B cell (primary cell): ENCODE results near the gene HSPA1A. TPM values are rescaled to one million over a fixed set of nuclear protein-coding genes. Genes with fewer than 3 reads are reported as not detected.

Experiments
- ATAC-seq: fragments of 200-7000 bp; cut with Tn5 transposase; one replicate; pipeline ENCODE4 v1.10.0; 2021; ENCODE audit warnings: low read depth, mild to moderate bottlenecking, moderate number of reproducible peaks, moderate library complexity
- CTCF ChIA-PET: fragments of 350-600 bp; sonication (Branson Sonifier 250); formaldehyde crosslinking; loops from one replicate; lab custom pipeline; 2021; ENCODE audit warnings: antibody characterized with exemption, inconsistent platforms; lab: Charles Lee
- POLR2A ChIA-PET: fragments of 350-600 bp; sonication (Branson Sonifier 250); formaldehyde crosslinking; loops from one replicate; lab custom pipeline; 2021; ENCODE audit warnings: antibody characterized with exemption; lab: Charles Lee
- DNase-seq: peaks from one replicate; pipeline ENCODE4 v3.0.0; 2013
- H2AFZ ChIP-seq: 2 replicates; pipeline ENCODE4 v1.6.1; 2012; ENCODE audit warnings: mild to moderate bottlenecking, low read depth, low read length; ENCODE audit not compliant: insufficient read depth, poor library complexity, severe bottlenecking
- H3K27ac ChIP-seq, 2 donors: 1 replicate in 1 of 2; 2 replicates in 1 of 2; pipeline ENCODE4 v1.5.1; 2012 to 2013; ENCODE audit warnings: low read length in 2 of 2, mild to moderate bottlenecking in 2 of 2, moderate library complexity in 1 of 2
- H3K27me3 ChIP-seq, 4 experiments: fragments of 200-600 bp in 1 of 4; sonication (generic) in 1 of 4; replicated peaks in 1 of 4; 1 replicate in 2 of 4; 2 replicates in 2 of 4; pipeline versions ENCODE4 v1.6.1 to v1.7.0; 2013 to 2016; ENCODE audit warnings: low read length in 3 of 4, mild to moderate bottlenecking in 2 of 4, mixed read lengths in 1 of 4, moderate library complexity in 1 of 4; ENCODE audit not compliant: insufficient read depth in 4 of 4, control insufficient read depth in 3 of 4; ENCODE audit errors: control extremely low read depth in 1 of 4
- H3K36me3 ChIP-seq, 2 experiments: replicated peaks in 1 of 2; 1 replicate in 1 of 2; 2 replicates in 1 of 2; pipeline versions ENCODE4 v1.6.1 to v1.7.1; 2013; ENCODE audit warnings: low read length in 1 of 2; ENCODE audit not compliant: insufficient read depth in 2 of 2, control insufficient read depth in 1 of 2; ENCODE audit errors: control extremely low read depth in 1 of 2, extremely low read depth in 1 of 2
- H3K4me1 ChIP-seq, 2 donors: fragments of 200-600 bp in 1 of 2; sonication (generic) in 1 of 2; 1 replicate in 1 of 2; 2 replicates in 1 of 2; pipeline versions ENCODE4 v1.5.1 to v1.6.1; 2013 to 2017; ENCODE audit warnings: low read length in 2 of 2; ENCODE audit not compliant: control insufficient read depth in 2 of 2, insufficient read depth in 2 of 2
- H3K4me2 ChIP-seq: replicated peaks from 2 replicates; pipeline ENCODE3; 2012; ENCODE audit warnings: mild to moderate bottlenecking, low read depth, low read length; ENCODE audit not compliant: poor library complexity, severe bottlenecking
- H3K4me3 ChIP-seq, 5 experiments: fragments of 200-600 bp in 1 of 5; sonication (generic) in 1 of 5; 1 replicate in 3 of 5; 2 replicates in 2 of 5; pipeline versions ENCODE4 v1.5.1 to v1.7.0; 2011 to 2016; ENCODE audit warnings: low read length in 4 of 5, mild to moderate bottlenecking in 4 of 5, low read depth in 2 of 5, control low read depth in 1 of 5, moderate library complexity in 1 of 5; ENCODE audit not compliant: insufficient read depth in 1 of 5; ENCODE audit errors: control extremely low read depth in 1 of 5, extremely low read depth in 1 of 5
- H3K79me2 ChIP-seq: fragments of 200-600 bp; sonication (generic); one replicate; pipeline ENCODE4 v1.6.0; 2016; ENCODE audit warnings: low read length; ENCODE audit not compliant: control insufficient read depth, insufficient read depth
- H3K9ac ChIP-seq: fragments of 200-600 bp; sonication (generic); 2 replicates; pipeline ENCODE4 v1.6.1; 2017; ENCODE audit warnings: mild to moderate bottlenecking, low read length, moderate library complexity
- H3K9me3 ChIP-seq, 3 donors: one replicate each; pipeline versions ENCODE4 v1.6.1 to v1.7.1; 2013; ENCODE audit warnings: low read length in 2 of 3; ENCODE audit not compliant: control insufficient read depth in 2 of 3, insufficient read depth in 1 of 3; ENCODE audit errors: control extremely low read depth in 1 of 3
- H4K20me1 ChIP-seq: 2 replicates; pipeline ENCODE4 v1.6.0; 2012; ENCODE audit warnings: mild to moderate bottlenecking, low read length; ENCODE audit not compliant: insufficient read depth, control insufficient read depth, poor library complexity, severe bottlenecking
- H3K27ac Mint-ChIP-seq: one replicate; pipeline ENCODE4 v1.8.0; 2021; ENCODE audit warnings: mixed read lengths
- H3K27me3 Mint-ChIP-seq: one replicate; pipeline ENCODE4 v1.8.0; 2021; ENCODE audit warnings: mixed read lengths
- H3K4me1 Mint-ChIP-seq: one replicate; pipeline ENCODE4 v1.8.0; 2021; ENCODE audit warnings: mixed read lengths
- H3K4me3 Mint-ChIP-seq: one replicate; pipeline ENCODE4 v1.8.0; 2021; ENCODE audit warnings: mixed read lengths
- H3K9me3 Mint-ChIP-seq: one replicate; pipeline ENCODE4 v1.8.0; 2022; ENCODE audit warnings: mixed read lengths; ENCODE audit not compliant: insufficient read depth
- CTCF ChIP-seq: fragments of 200-600 bp; IDR thresholded peaks from one replicate; pipeline ENCODE4 v1.8.0; 2022; ENCODE audit warnings: antibody characterized with exemption, mild to moderate bottlenecking
- EZH2 ChIP-seq: IDR thresholded peaks from 2 replicates; pipeline ENCODE4 v1.6.1; 2012; ENCODE audit warnings: borderline replicate concordance, low read depth, mild to moderate bottlenecking, moderate library complexity, low read length; ENCODE audit not compliant: insufficient read depth, poor library complexity, severe bottlenecking
- WGBS: methylation state at CpG from one replicate; pipeline ENCODE4 v1.1.5; 2013; ENCODE audit warnings: missing lambda C conversion rate; ENCODE audit not compliant: insufficient coverage; 5-methylcytosine and 5-hydroxymethylcytosine counted together
- intact Hi-C: fragments of 100-400 bp; cut with micrococcal nuclease; formaldehyde crosslinking; loops from one replicate; pipeline ENCODE4 v1.10.0; 2022
- polyA plus RNA-seq: library from polyadenylated mRNA; depleted of rRNA; stranded (reverse); fragments of >200 nt; gene quantifications from 2 replicates; pipeline ENCODE4 v1.2.3, GENCODE V29; 2012
- total RNA-seq, 2 donors: library from RNA; stranded (reverse); fragments of 120-200 nt in 1 of 2; gene quantifications; 1 replicate in 1 of 2; 2 replicates in 1 of 2; pipeline versions ENCODE4 v1.2.3 to v1.2.4, GENCODE V29; 2013 to 2022

Gene HSPA1A
- total and polyA plus RNA-seq, 2 donors (not counting 1 experiment from before 2014, with no cell fraction given): 61.2 to 129 TPM

GRCh38 chr6:31836047-31836473, 20.7 kb downstream of the HSPA1A start:
- Mint-ChIP-seq H3K4me3 (peak overlapping the region; percentile 87), H3K27ac (peak overlapping the region; percentile 95), H3K27me3 (no peaks in the 10 kb centered on the region), H3K4me1 (peaks cover 45% of the 10 kb centered on the region), H3K9me3 (no peaks in the 10 kb centered on the region)
- Histone ChIP-seq H3K4me1 (peaks cover 38 to 62% of the 10 kb centered on the region in 2 donors), H3K79me2 (peaks cover 46% of the 10 kb centered on the region), H2AFZ (peak overlapping the region; percentile 90), H3K27ac (peak overlapping the region; percentile 51 to 98), H3K4me3 (peak overlapping the region; percentile 34 to 95 (median 90)), H3K4me2 (peak overlapping the region; percentile 73), H4K20me1 (peaks cover 13% of the 10 kb centered on the region), H3K36me3 (peaks cover 4 to 42% of the 10 kb centered on the region in 2 experiments), H3K9ac (peak overlapping the region; percentile 90), H3K9me3 (no peaks in the 10 kb centered on the region), H3K27me3 (no peaks in the 10 kb centered on the region)
- ChIA-PET POLR2A (interaction anchor here (0.6 to 2.1 kb wide), 6 partner anchors 9 to 256 kb away, joined by 3 to 15 read pairs (median 6); partner anchors contain the start of gene NEU1), CTCF (interaction anchor here (0.7 to 2.4 kb wide), 6 partner anchors 27 to 285 kb away, joined by 3 to 6 read pairs (median 3); partner anchors contain the start of genes EHMT2 and NEU1)
- intact Hi-C loops: loop anchor here (10.0 kb wide), 1 partner anchor 139 kb away; the partner anchor contains the start of gene DXO
- TF ChIP-seq EZH2: no peak
- no peak for TF ChIP-seq CTCF
- DNase-seq (peak; percentile 39), ATAC-seq (no peak)
- 32% methylated on average over 12 of the region's 14 CpGs for WGBS
